GM18505 (cell line): Measurements from ENCODE around the gene GBE1.
"Not testable (repeated sequence)": the region's sequence is repeated elsewhere in the genome, so short reads cannot be mapped to it uniquely, and the experiment has no call there.

Experiments
- ATAC-seq: cut with Tn5 transposase; IDR thresholded peaks from one replicate; pipeline ENCODE4 v1.9.1; 2021; ENCODE audit not compliant: unreplicated experiment
- POLR2A ChIP-seq: IDR thresholded peaks from 4 replicates; pipeline ENCODE4 v1.6.1; 2011; ENCODE audit warnings: borderline replicate concordance; ENCODE audit not compliant: insufficient read depth, insufficient read length; ENCODE audit errors: extremely low read depth

The GBE1 gene

GRCh38 chr3:81760924-81761903 lies at the start of gene GBE1:
Gene GBE1, minus strand, starts transcription at chr3:81761645. Its CDS starts 128 bp downstream, at chr3:81761517.
- TF ChIP-seq POLR2A: peak; percentile 91
- ATAC-seq: peak; percentile 90

GRCh38 chr3:81808900-81809299 lies 47.5 kb upstream of the GBE1 start:
- no peak for ATAC-seq
- no peak for TF ChIP-seq POLR2A

GRCh38 chr3:81799403-81799802 lies 38.0 kb upstream of the GBE1 start:
- no peak for TF ChIP-seq POLR2A
- ATAC-seq: no peak

- no peak for ATAC-seq
- no peak for TF ChIP-seq POLR2A
Observed at GRCh38 chr3:81793410-81793809, 32.0 kb upstream of the GBE1 start.

- no peak for ATAC-seq
Observed at GRCh38 chr3:81790117-81790516, 28.7 kb upstream of the GBE1 start.

GRCh38 chr3:81789691-81790090 lies 28.2 kb upstream of the GBE1 start:
- TF ChIP-seq POLR2A: no peak
- ATAC-seq: no peak

More at GRCh38 chr3:81790117-81790516, 28.7 kb upstream of the GBE1 start:
- TF ChIP-seq POLR2A: no peak

- peak; percentile 84 for ATAC-seq
- TF ChIP-seq POLR2A: no peak
Observed at GRCh38 chr3:81788610-81789009, 27.2 kb upstream of the GBE1 start.

- no peak for ATAC-seq
- TF ChIP-seq POLR2A: no peak
Observed at GRCh38 chr3:81788044-81788443, 26.6 kb upstream of the GBE1 start.

- no peak for TF ChIP-seq POLR2A
- ATAC-seq: no peak
Observed at GRCh38 chr3:81782585-81782984, 21.1 kb upstream of the GBE1 start.

- TF ChIP-seq POLR2A: no peak
- peak; percentile 52 for ATAC-seq
Observed at GRCh38 chr3:81778678-81779182, 17.3 kb upstream of the GBE1 start.

GRCh38 chr3:81776643-81777042 lies 15.2 kb upstream of the GBE1 start:
- no peak for ATAC-seq
- TF ChIP-seq POLR2A: no peak

- ATAC-seq: no peak
Observed at GRCh38 chr3:81770710-81771109, 9.3 kb upstream of the GBE1 start.

GRCh38 chr3:81769299-81769698 lies 7.9 kb upstream of the GBE1 start:
- no peak for ATAC-seq
- TF ChIP-seq POLR2A: no peak

More at GRCh38 chr3:81770710-81771109, 9.3 kb upstream of the GBE1 start:
- no peak for TF ChIP-seq POLR2A

GRCh38 chr3:81767250-81767859 lies 5.9 kb upstream of the GBE1 start:
- not testable (repeated sequence) for ATAC-seq
